DND-41 (cell line): ENCODE measurements around the gene PACS1.
A peak's percentile ranks its signal among the peaks of the same experiment; 100 is the strongest.

ENCODE experiments used
- ATAC-seq: fragments of 200-7000 bp; cut with Tn5 transposase; 3 replicates; pipeline ENCODE4 v1.9.1; 2021; ENCODE audit warnings: low read depth; ENCODE audit not compliant: insufficient read depth
- DNase-seq: peaks from one replicate; pipeline ENCODE4 v3.0.0-alpha.2; 2020
- H2AFZ ChIP-seq: 2 replicates; pipeline ENCODE4 v1.6.0; 2012; ENCODE audit warnings: low read depth, low read length
- H3K27ac ChIP-seq: 2 replicates; pipeline ENCODE4 v1.5.1; 2012; ENCODE audit warnings: low read length, inconsistent platforms
- H3K27me3 ChIP-seq: fragments of 200-600 bp; sonication (generic); 2 replicates; pipeline ENCODE4 v1.6.0; 2012; ENCODE audit warnings: low read length, mild to moderate bottlenecking, inconsistent platforms; ENCODE audit not compliant: insufficient read depth, poor library complexity
- H3K36me3 ChIP-seq: 2 replicates; pipeline ENCODE4 v1.5.1; 2012; ENCODE audit warnings: low read length, inconsistent platforms; ENCODE audit not compliant: insufficient read depth
- H3K4me1 ChIP-seq: 2 replicates; pipeline ENCODE4 v1.5.1; 2012; ENCODE audit warnings: mild to moderate bottlenecking, low read length; ENCODE audit not compliant: insufficient read depth
- H3K4me2 ChIP-seq: 2 replicates; pipeline ENCODE4 v1.6.0; 2012; ENCODE audit warnings: mild to moderate bottlenecking, moderate library complexity, low read length, inconsistent platforms; ENCODE audit not compliant: insufficient read depth
- H3K4me3 ChIP-seq, 2 experiments: fragments of 200-600 bp in 1 of 2; shearing (Covaris generic) in 1 of 2; 2 replicates each; pipeline ENCODE4 v1.5.1; 2012 to 2016; ENCODE audit warnings: inconsistent platforms in 2 of 2, low read length in 2 of 2, mild to moderate bottlenecking in 2 of 2, low read depth in 1 of 2, moderate library complexity in 1 of 2
- H3K79me2 ChIP-seq: 2 replicates; pipeline ENCODE4 v1.6.0; 2012; ENCODE audit warnings: low read length, inconsistent platforms; ENCODE audit not compliant: insufficient read depth
- H3K9ac ChIP-seq: 2 replicates; pipeline ENCODE4 v1.6.0; 2012; ENCODE audit warnings: low read depth, mild to moderate bottlenecking, inconsistent platforms, low read length, moderate library complexity
- H3K9me3 ChIP-seq: 2 replicates; pipeline ENCODE4 v1.5.1; 2012; ENCODE audit warnings: low read length, moderate library complexity, mild to moderate bottlenecking, inconsistent platforms; ENCODE audit not compliant: insufficient read depth, severe bottlenecking
- H4K20me1 ChIP-seq: 2 replicates; pipeline ENCODE4 v1.6.0; 2012; ENCODE audit warnings: low read length; ENCODE audit not compliant: insufficient read depth
- CTCF ChIP-seq: IDR thresholded peaks from 2 replicates; pipeline ENCODE4 v1.5.1; 2012; ENCODE audit warnings: borderline replicate concordance, low read length, moderate library complexity, mild to moderate bottlenecking; ENCODE audit not compliant: poor library complexity, severe bottlenecking; ENCODE audit errors: extremely low read depth
- EZH2 ChIP-seq: IDR thresholded peaks from 3 replicates; pipeline ENCODE4 v1.6.1; 2012; ENCODE audit warnings: borderline replicate concordance, low read depth, mild to moderate bottlenecking, moderate library complexity, low read length, inconsistent platforms; ENCODE audit not compliant: severe bottlenecking

The PACS1 gene

GRCh38 chr11:66068154-66068821, 1.8 kb upstream of the PACS1 start:
- TF ChIP-seq CTCF (peak; percentile 96), EZH2 (no peak)
- peaks cover 70% of the 10 kb centered on the region for H3K36me3 ChIP-seq
- H3K27me3 ChIP-seq, result no peaks in the 10 kb centered on the region
- H3K4me2 ChIP-seq, result no peak overlapping the region
- ATAC-seq (peak; percentile 73), DNase-seq (peak; percentile 80)
- H3K9ac ChIP-seq, result no peak overlapping the region
- H3K4me3 ChIP-seq, result no peak overlapping the region
- H3K79me2 ChIP-seq, result peaks cover 44% of the 10 kb centered on the region
- no peaks in the 10 kb centered on the region for H3K9me3 ChIP-seq
- H4K20me1 ChIP-seq, result peaks cover 21% of the 10 kb centered on the region; the same call in 1 of the 2 replicates
- no peak overlapping the region for H2AFZ ChIP-seq
- H3K4me1 ChIP-seq, result peaks cover 27% of the 10 kb centered on the region
- no peak overlapping the region for H3K27ac ChIP-seq

DNA sequence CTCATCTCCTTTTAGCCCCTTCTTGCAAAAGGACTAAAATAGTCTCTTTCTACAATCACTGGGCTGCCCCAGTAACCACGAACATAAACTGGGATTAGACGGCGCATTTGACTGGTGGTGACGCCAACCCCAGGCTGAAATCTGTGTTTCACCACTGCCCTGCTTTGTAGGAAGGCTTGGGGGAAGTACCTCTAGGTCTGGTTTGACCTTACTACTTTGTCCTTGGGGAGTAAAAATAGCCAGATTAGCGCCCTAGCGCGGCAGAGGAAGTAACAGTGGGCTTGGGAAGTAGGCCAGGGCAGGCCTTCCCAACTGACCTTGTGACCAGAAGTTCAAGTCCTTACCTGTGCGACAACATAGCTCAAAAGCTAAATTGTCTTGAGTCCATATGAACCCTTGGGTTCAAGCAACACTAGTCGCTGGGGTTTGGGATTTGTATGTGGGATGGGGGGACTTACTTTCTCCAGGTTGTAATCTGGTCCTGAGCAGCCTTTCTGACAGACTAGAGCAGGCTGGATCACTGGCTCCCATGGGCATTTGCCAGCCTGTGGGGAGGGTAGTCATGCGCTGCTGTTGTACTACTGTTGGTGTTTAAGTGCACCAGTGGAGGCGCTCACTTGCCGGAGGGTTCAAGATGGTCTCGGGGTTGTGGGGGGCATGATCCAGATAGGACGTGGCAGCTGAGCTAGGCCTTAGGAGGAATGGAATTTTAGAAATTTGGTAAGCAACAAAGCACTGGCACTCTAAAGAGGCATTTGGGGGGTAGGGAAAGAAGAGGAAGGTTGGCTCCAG, 953 bp upstream of the PACS1 start:
- peak overlapping the region; percentile 61 for H3K27ac ChIP-seq
- H3K36me3 ChIP-seq, result peaks cover 63% of the 10 kb centered on the region
- H4K20me1 ChIP-seq, result peaks cover 17% of the 10 kb centered on the region; the same call in 1 of the 2 replicates
- H3K4me2 ChIP-seq, result peak overlapping the region; percentile 89
- TF ChIP-seq CTCF, result peak; percentile 40
- TF ChIP-seq EZH2, result no peak
- peak; percentile 9; the same call in 2 of the 3 replicates for ATAC-seq
- no peaks in the 10 kb centered on the region for H3K9me3 ChIP-seq
- H3K4me3 ChIP-seq, result peak overlapping the region in 1 of 2 experiments; percentile 90; a peak in 2 of 4 replicates
- peaks cover 35% of the 10 kb centered on the region for H3K79me2 ChIP-seq
- H3K27me3 ChIP-seq, result no peaks in the 10 kb centered on the region
- H3K4me1 ChIP-seq, result peaks cover 27% of the 10 kb centered on the region
- peak overlapping the region; percentile 48; the same call in 1 of the 2 replicates for H2AFZ ChIP-seq
- DNase-seq, result no peak
- H3K9ac ChIP-seq, result peak overlapping the region; percentile 84

DNA sequence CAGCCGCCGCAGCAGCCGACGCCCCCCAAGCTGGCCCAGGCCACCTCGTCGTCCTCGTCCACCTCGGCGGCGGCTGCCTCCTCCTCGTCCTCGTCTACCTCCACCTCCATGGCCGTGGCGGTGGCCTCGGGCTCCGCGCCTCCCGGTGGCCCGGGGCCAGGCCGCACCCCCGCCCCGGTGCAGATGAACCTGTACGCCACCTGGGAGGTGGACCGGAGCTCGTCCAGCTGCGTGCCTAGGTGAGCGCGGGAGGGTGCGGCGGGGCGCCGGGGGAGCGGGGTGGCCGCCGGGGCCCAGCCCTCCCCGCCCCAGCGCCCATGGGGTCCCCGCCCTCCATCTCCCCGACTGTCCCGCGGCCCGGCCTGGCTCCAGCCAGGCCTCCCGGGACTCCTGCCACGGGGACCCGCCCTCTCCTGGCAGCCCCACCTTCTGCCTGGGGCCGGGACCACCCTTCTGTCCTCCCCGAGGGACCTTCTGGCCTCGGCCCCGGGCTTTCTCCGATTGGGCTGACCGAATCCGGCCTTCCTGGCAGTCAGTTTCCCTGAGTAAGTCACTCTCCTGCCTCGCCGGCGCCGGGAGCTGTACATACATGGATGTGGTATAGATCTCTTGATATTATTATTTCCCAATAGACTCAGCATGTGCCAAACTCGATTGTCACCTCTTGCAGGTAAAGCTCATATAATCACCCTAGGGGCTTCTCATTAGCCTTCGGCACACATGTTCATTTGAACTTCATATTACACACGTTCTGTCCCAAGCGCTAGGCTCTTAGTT, 720 bp downstream of the PACS1 start:
- Histone ChIP-seq H3K9ac (peak overlapping the region; percentile 84), H3K4me3 (peak overlapping the region; percentile 77 to 90), H4K20me1 (peaks cover 17% of the 10 kb centered on the region; the same call in 1 of the 2 replicates), H3K27ac (peak overlapping the region; percentile 45; the same call in 1 of the 2 replicates), H3K9me3 (no peaks in the 10 kb centered on the region), H3K36me3 (peaks cover 52% of the 10 kb centered on the region), H2AFZ (peak overlapping the region; percentile 82), H3K79me2 (peaks cover 29% of the 10 kb centered on the region), H3K27me3 (no peaks in the 10 kb centered on the region), H3K4me2 (peak overlapping the region; percentile 89), H3K4me1 (peaks cover 27% of the 10 kb centered on the region)
- ATAC-seq (peak; percentile 8; the same call in 2 of the 3 replicates), DNase-seq (no peak)
- TF ChIP-seq CTCF (no peak), EZH2 (no peak)
